ENCODE results near the gene GASK1B. TPM values are rescaled to one million over a fixed set of nuclear protein-coding genes. Genes with fewer than 3 reads are reported as not detected.
A peak's percentile ranks its signal among the peaks of the same experiment; 100 is the strongest.

GASK1B gene
- total and polyA plus RNA-seq, 2 donors (not counting 3 experiments of a cell fraction or from before 2014, with no cell fraction given) = 160 to 235 TPM

- ChIA-PET POLR2A (no interaction called here), CTCF (no interaction called here)
- Histone ChIP-seq H3K9me1 (replicated peaks; ENCODE audit: control insufficient read depth, extremely low read depth, insufficient read depth, low read length) (no peaks in the 10 kb centered on the region), H3K4me2 (ENCODE audit: insufficient read depth, low read length) (peak overlapping the region; percentile 34), H3K9ac (replicated peaks; ENCODE audit: extremely low read depth, insufficient read depth, low read length) (no peak overlapping the region), H3K27ac (ENCODE audit: insufficient read depth, low read depth, low read length) (no peak overlapping the region), H3K4me1 (ENCODE audit: control insufficient read depth, extremely low read depth, insufficient read depth, low read length) (peaks cover 37% of the 10 kb centered on the region), H3K9me3 (replicated peaks; ENCODE audit: control insufficient read depth, insufficient read depth, low read length) (no peaks in the 10 kb centered on the region), H4K20me1 (replicated peaks; ENCODE audit: control insufficient read depth, extremely low read depth, insufficient read depth, low read length) (no peaks in the 10 kb centered on the region), H3K4me3 (replicated peaks in 1 of 3; ENCODE audit: insufficient read depth in 1 of 3, low read depth in 1 of 3, low read length in 3 of 3) (no peak overlapping the region), H3K79me2 (ENCODE audit: control insufficient read depth, insufficient read depth, low read length) (peaks cover 6% of the 10 kb centered on the region), H2AFZ (ENCODE audit: low read depth, low read length) (no peak overlapping the region), H3K36me3 (ENCODE audit: control insufficient read depth in 2 of 2, extremely low read depth in 1 of 2, insufficient read depth in 2 of 2, low read length in 2 of 2) (peaks cover 0 to under 1% of the 10 kb centered on the region in 2 experiments), H3K27me3 (ENCODE audit: control insufficient read depth in 2 of 2, insufficient read depth in 2 of 2, low read length in 2 of 2) (no peaks in the 10 kb centered on the region)
- no peak for TF ChIP-seq EZH2 (IDR thresholded peaks at IDR 0.05; ENCODE audit: borderline replicate concordance, low read depth, low read length, severe bottlenecking)
- TF ChIP-seq POLR2A (IDR thresholded peaks at IDR 0.05; ENCODE audit: low read depth, low read length) = no peak
- no peak for TF ChIP-seq MAX (IDR thresholded peaks at IDR 0.05; ENCODE audit: insufficient read depth, insufficient read length)
- no peak for TF ChIP-seq FOS (IDR thresholded peaks at IDR 0.05; ENCODE audit: borderline replicate concordance, insufficient read depth, low read length)
- TF ChIP-seq POLR2AphosphoS5 (IDR thresholded peaks at IDR 0.05; ENCODE audit: insufficient read depth, low read depth, low read length) = no peak
- no peak for TF ChIP-seq CTCF (IDR thresholded peaks at IDR 0.05; ENCODE audit: extremely low read depth in 1 of 2, insufficient read depth in 1 of 2, low read depth in 1 of 2, low read length in 2 of 2)
- no peak for TF ChIP-seq GATA2 (IDR thresholded peaks at IDR 0.05; ENCODE audit: insufficient read depth, insufficient read length, low read depth, low read length)
- no peak for TF ChIP-seq MYC (IDR thresholded peaks at IDR 0.05; ENCODE audit: low read depth, low read length)
- TF ChIP-seq JUN (IDR thresholded peaks at IDR 0.05; ENCODE audit: borderline replicate concordance, insufficient read depth, insufficient read length, low read depth) = no peak
- dilution Hi-C loops (cut with MboI; ENCODE audit: extremely low pct_ligation_motif_present, low sequenced_read_pairs) = no loop called here
- DNase-seq (ENCODE audit: low read depth, low spot score) (peak; percentile 33), FAIRE-seq (no peak)
- no TSS peak for BruUV-seq (replicated peaks)
- intact Hi-C loops (cut with micrococcal nuclease) = loop anchor here (10.0 kb wide), 2 partner anchors 661 to 1701 kb away; no protein-coding TSS in a partner anchor
Measured at GRCh38 chr4:158176108-158176507, 3.3 kb upstream of the GASK1B start.
